HepG2 (cell line): Measurements from ENCODE around the gene CIART. TPM values are rescaled to one million over a fixed set of nuclear protein-coding genes. Genes with fewer than 3 reads are reported as not detected.

Experiments
- ATF2 ChIP-seq: sonication (generic); formaldehyde crosslinking; IDR thresholded peaks from 2 replicates; pipeline ENCODE4 v1.4.0; 2020; ENCODE audit warnings: missing genetic modification reagents
- BCL6 ChIP-seq: IDR thresholded peaks from 2 replicates; pipeline ENCODE4 v1.6.1; 2016; ENCODE audit warnings: missing genetic modification reagents, missing compliant biosample characterization
- CTCF ChIP-seq: sonication (generic); formaldehyde crosslinking; IDR thresholded peaks from 2 replicates; pipeline ENCODE4 v1.5.0; 2020; ENCODE audit warnings: mild to moderate bottlenecking, missing genetic modification reagents, moderate library complexity
- DDIT3 ChIP-seq: sonication (generic); formaldehyde crosslinking; IDR thresholded peaks from 2 replicates; pipeline ENCODE4 v1.4.0; 2020; ENCODE audit warnings: mild to moderate bottlenecking, missing genetic modification reagents
- HNRNPLL ChIP-seq: fragments of 200-400 bp; formaldehyde crosslinking; IDR thresholded peaks from 2 replicates; pipeline ENCODE4 v1.6.1; 2017; ENCODE audit warnings: mild to moderate bottlenecking, low read depth, low read length; ENCODE audit not compliant: poor library complexity, severe bottlenecking
- MEIS1 ChIP-seq: sonication (generic); formaldehyde crosslinking; IDR thresholded peaks from 2 replicates; pipeline ENCODE4 v1.9.0; 2021; ENCODE audit warnings: mild to moderate bottlenecking, missing genetic modification reagents, moderate library complexity, borderline replicate concordance
- NFKB2 ChIP-seq: sonication (generic); formaldehyde crosslinking; IDR thresholded peaks from 2 replicates; pipeline ENCODE4 v1.4.0; 2020; ENCODE audit warnings: missing genetic modification reagents, borderline replicate concordance
- NR1H2 ChIP-seq: sonication (generic); formaldehyde crosslinking; IDR thresholded peaks from 2 replicates; pipeline ENCODE4 v1.8.1; 2022; ENCODE audit warnings: low read depth, missing genetic modification reagents, borderline replicate concordance
- PATZ1 ChIP-seq: sonication (generic); formaldehyde crosslinking; IDR thresholded peaks from 2 replicates; pipeline ENCODE4 v1.4.0; 2020; ENCODE audit warnings: missing genetic modification reagents
- SAP130 ChIP-seq: IDR thresholded peaks from 2 replicates; pipeline ENCODE4 v1.6.1; 2016; ENCODE audit warnings: low read depth
- U2AF1 ChIP-seq: fragments of 200-400 bp; formaldehyde crosslinking; optimal IDR thresholded peaks from 2 replicates; pipeline ENCODE3; 2017; ENCODE audit warnings: mild to moderate bottlenecking, low read depth, low read length
- ZBTB7B ChIP-seq: sonication (generic); formaldehyde crosslinking; IDR thresholded peaks from 2 replicates; pipeline ENCODE4 v1.4.0; 2020; ENCODE audit warnings: missing genetic modification reagents
- ZC3H4 ChIP-seq: sonication (generic); formaldehyde crosslinking; IDR thresholded peaks from 2 replicates; pipeline ENCODE4 v1.4.0; 2020; ENCODE audit warnings: missing genetic modification reagents, borderline replicate concordance
- ZFY ChIP-seq: sonication (generic); formaldehyde crosslinking; IDR thresholded peaks from 2 replicates; pipeline ENCODE4 v1.4.0; 2020; ENCODE audit warnings: missing genetic modification reagents
- ZNF276 ChIP-seq: sonication (generic); formaldehyde crosslinking; IDR thresholded peaks from 2 replicates; pipeline ENCODE4 v1.4.0; 2020; ENCODE audit warnings: mild to moderate bottlenecking, low read depth, missing genetic modification reagents
- ZNF709 ChIP-seq: sonication (generic); formaldehyde crosslinking; IDR thresholded peaks from 2 replicates; pipeline ENCODE4 v1.5.0; 2020; ENCODE audit warnings: mild to moderate bottlenecking, missing genetic modification reagents
- ZNF720 ChIP-seq: sonication (generic); formaldehyde crosslinking; IDR thresholded peaks from 2 replicates; pipeline ENCODE4 v1.4.0; 2020; ENCODE audit warnings: missing genetic modification reagents
- ZNF724P ChIP-seq: sonication (generic); formaldehyde crosslinking; IDR thresholded peaks from 2 replicates; pipeline ENCODE4 v1.8.0; 2022; ENCODE audit warnings: missing genetic modification reagents, borderline replicate concordance
- ZNF740 ChIP-seq: sonication (generic); formaldehyde crosslinking; IDR thresholded peaks from 2 replicates; pipeline ENCODE4 v1.4.0; 2020; ENCODE audit warnings: missing genetic modification reagents
- polyA plus RNA-seq, 8 experiments: library from polyadenylated mRNA; depleted of rRNA in 3 of 8; stranded (reverse) in 7 of 8; unstranded in 1 of 8; fragments of >200 nt; fragmentation: Illumina TruSeq in 4 of 8; extraction: Trizol in 4 of 8; gene quantifications; 2 replicates each; pipeline versions ENCODE4 v1.2.1 to v1.2.3, GENCODE V29; 2011 to 2016; ENCODE audit warnings: low read depth in 4 of 8, missing spikeins in 1 of 8, mixed read lengths in 1 of 8; ENCODE audit not compliant: insufficient read depth in 1 of 8
- total RNA-seq, 5 experiments: library from RNA; depleted of rRNA; stranded (reverse); fragments of >200 nt; fragmentation: Illumina TruSeq; extraction: Trizol; gene quantifications; 2 replicates each; pipeline ENCODE4 v1.2.3, GENCODE V29; 2016; ENCODE audit warnings: low read depth in 1 of 5

Gene CIART
- total and polyA plus RNA-seq, 2 of the 13 experiments (the other 11 are each of a cell fraction or from before 2014, with no cell fraction given) = 0.58 TPM; not detected in 1

GRCh38 chr1:150256554-150257341 is 25.6 kb upstream of the CIART start (continued):
- peak; percentile 81; the same call in 1 of the 2 replicates for TF ChIP-seq PATZ1 (CRISPR knock-in tag)
- TF ChIP-seq CTCF (CRISPR knock-in tag) = 0 out of 2 replicates have a peak, but pooled peaks have one; percentile 10
- no peak for TF ChIP-seq MEIS1 (CRISPR knock-in tag)
- TF ChIP-seq ZNF276 = no peak
- no peak for TF ChIP-seq DDIT3 (CRISPR knock-in tag)
- peak; percentile 48; the same call in 1 of the 2 replicates for TF ChIP-seq ZNF740 (CRISPR knock-in tag)
- TF ChIP-seq HNRNPLL = no peak
- TF ChIP-seq NR1H2 = no peak
- TF ChIP-seq ZC3H4 (CRISPR knock-in tag) = no peak; the same call in 1 of the 2 replicates
- 0 out of 2 replicates have a peak, but pooled peaks have one; percentile 23 for TF ChIP-seq ZNF724P (CRISPR knock-in tag)
- TF ChIP-seq ATF2 (CRISPR knock-in tag) = no peak
- no peak for TF ChIP-seq ZNF709 (CRISPR knock-in tag)
- TF ChIP-seq ZFY = peak; percentile 33; the same call in 1 of the 2 replicates
- no peak for TF ChIP-seq ZNF720 (CRISPR knock-in tag)
- no peak for TF ChIP-seq NFKB2 (CRISPR knock-in tag)
- TF ChIP-seq SAP130 (CRISPR knock-in tag) = 0 out of 2 replicates have a peak, but pooled peaks have one; percentile 6
- TF ChIP-seq U2AF1 = no peak
- no peak for TF ChIP-seq BCL6
- TF ChIP-seq ZBTB7B (CRISPR knock-in tag) = no peak
